Endothelial cell of umbilical vein (primary cell): ENCODE measurements around the gene NTN4. TPM values are rescaled to one million over a fixed set of nuclear protein-coding genes. Genes with fewer than 3 reads are reported as not detected.
"Not testable (repeated sequence)": the region's sequence is repeated elsewhere in the genome, so short reads cannot be mapped to it uniquely, and the experiment has no call there.

Source experiments
- BruUV-seq: library from RNA; stranded (reverse); fragments of 400-500 nt; replicated peaks from 2 replicates; lab custom pipeline; 2021; lab: Mats Ljungman, UMichigan
- CTCF ChIA-PET: fragments of 300-600, 350-600 bp; sonication (Branson Sonifier 250); formaldehyde crosslinking; loops from one replicate; lab custom pipeline; 2021; ENCODE audit warnings: antibody characterized with exemption, inconsistent platforms; lab: Charles Lee
- POLR2A ChIA-PET: fragments of 300-600, 350-600 bp; sonication (Branson Sonifier 250); formaldehyde crosslinking; loops from one replicate; lab custom pipeline; 2021; ENCODE audit warnings: antibody characterized with exemption, inconsistent platforms; lab: Charles Lee
- DNase-seq: peaks from one replicate; pipeline ENCODE4 v3.0.0-alpha.2; 2011; ENCODE audit warnings: low read depth, low spot score
- FAIRE-seq: peaks from 2 replicates; lab custom pipeline; 2011; peaks lifted over from hg19 to GRCh38; lab: Jason Lieb, UNC
- H2AFZ ChIP-seq: 2 replicates; pipeline ENCODE4 v1.6.0; 2012; ENCODE audit warnings: low read depth, low read length, control low read depth, inconsistent platforms
- H3K27ac ChIP-seq: 2 replicates; pipeline ENCODE4 v1.5.1; 2011; ENCODE audit warnings: low read depth, mild to moderate bottlenecking, control low read depth, low read length, moderate library complexity; ENCODE audit not compliant: insufficient read depth
- H3K27me3 ChIP-seq, 2 experiments: 2 replicates each; pipeline versions ENCODE4 v1.6.0 to v1.6.1; 2011; ENCODE audit warnings: low read length in 2 of 2, mixed read lengths in 1 of 2; ENCODE audit not compliant: control insufficient read depth in 2 of 2, insufficient read depth in 2 of 2
- H3K36me3 ChIP-seq, 2 experiments: 2 replicates in 1 of 2; 3 replicates in 1 of 2; pipeline ENCODE4 v1.5.1; 2011; ENCODE audit warnings: low read length in 2 of 2, mild to moderate bottlenecking in 1 of 2, moderate library complexity in 1 of 2; ENCODE audit not compliant: control insufficient read depth in 2 of 2, insufficient read depth in 2 of 2; ENCODE audit errors: extremely low read depth in 1 of 2
- H3K4me1 ChIP-seq: 3 replicates; pipeline ENCODE4 v1.5.1; 2011; ENCODE audit warnings: mild to moderate bottlenecking, low read length; ENCODE audit not compliant: control insufficient read depth, insufficient read depth; ENCODE audit errors: extremely low read depth
- H3K4me2 ChIP-seq: 2 replicates; pipeline ENCODE4 v1.6.1; 2011; ENCODE audit warnings: low read length, control low read depth, mixed read lengths; ENCODE audit not compliant: insufficient read depth
- H3K4me3 ChIP-seq, 3 experiments: fragments of 200-600 bp in 1 of 3; sonication (generic), shearing (Covaris generic) in 1 of 3; replicated peaks in 1 of 3; 2 replicates each; pipeline ENCODE4 v1.5.1; 2011 to 2016; ENCODE audit warnings: control low read depth in 3 of 3, low read length in 3 of 3, mild to moderate bottlenecking in 2 of 3, inconsistent platforms in 1 of 3, low read depth in 1 of 3, moderate library complexity in 1 of 3; ENCODE audit not compliant: insufficient read depth in 1 of 3
- H3K79me2 ChIP-seq: 2 replicates; pipeline ENCODE4 v1.6.0; 2012; ENCODE audit warnings: low read length, inconsistent platforms; ENCODE audit not compliant: control insufficient read depth, insufficient read depth
- H3K9ac ChIP-seq: replicated peaks from 2 replicates; pipeline ENCODE3; 2011; ENCODE audit warnings: low read length, control low read depth; ENCODE audit not compliant: insufficient read depth; ENCODE audit errors: extremely low read depth
- H3K9me1 ChIP-seq: replicated peaks from 3 replicates; pipeline ENCODE4 v1.6.0; 2011; ENCODE audit warnings: mild to moderate bottlenecking, low read length; ENCODE audit not compliant: control insufficient read depth, insufficient read depth; ENCODE audit errors: extremely low read depth
- H3K9me3 ChIP-seq: replicated peaks from 2 replicates; pipeline ENCODE4 v1.5.1; 2012; ENCODE audit warnings: low read length, inconsistent platforms; ENCODE audit not compliant: control insufficient read depth, insufficient read depth
- H4K20me1 ChIP-seq: replicated peaks from 2 replicates; pipeline ENCODE3; 2011; ENCODE audit warnings: mild to moderate bottlenecking, low read length; ENCODE audit not compliant: control insufficient read depth, insufficient read depth; ENCODE audit errors: extremely low read depth
- EZH2 ChIP-seq: IDR thresholded peaks from 2 replicates; pipeline ENCODE4 v1.6.1; 2012; ENCODE audit warnings: borderline replicate concordance, low read depth, mild to moderate bottlenecking, moderate library complexity, low read length, inconsistent platforms; ENCODE audit not compliant: severe bottlenecking
- FOS ChIP-seq: IDR thresholded peaks from 2 replicates; pipeline ENCODE4 v1.6.1; 2011; ENCODE audit warnings: mild to moderate bottlenecking, low read length, moderate library complexity, borderline replicate concordance; ENCODE audit not compliant: insufficient read depth
- GATA2 ChIP-seq: IDR thresholded peaks from 2 replicates; pipeline ENCODE4 v1.7.0; 2011; ENCODE audit warnings: low read depth, mild to moderate bottlenecking, moderate library complexity, mixed read lengths, low read length; ENCODE audit not compliant: insufficient read length, insufficient read depth
- JUN ChIP-seq: IDR thresholded peaks from 2 replicates; pipeline ENCODE4 v1.6.1; 2011; ENCODE audit warnings: borderline replicate concordance, low read depth; ENCODE audit not compliant: insufficient read length, insufficient read depth
- MAX ChIP-seq: IDR thresholded peaks from 2 replicates; pipeline ENCODE4 v1.6.1; 2011; ENCODE audit not compliant: insufficient read depth, insufficient read length
- MYC ChIP-seq: IDR thresholded peaks from one replicate; pipeline ENCODE4 v1.6.1; 2011; ENCODE audit warnings: mild to moderate bottlenecking, low read depth, low read length
- POLR2A ChIP-seq: IDR thresholded peaks from 2 replicates; pipeline ENCODE4 v1.6.1; 2012; ENCODE audit warnings: low read depth, mild to moderate bottlenecking, control low read depth, low read length
- POLR2AphosphoS5 ChIP-seq: IDR thresholded peaks from 2 replicates; pipeline ENCODE4 v1.6.1; 2012; ENCODE audit warnings: low read depth, mild to moderate bottlenecking, control low read depth, low read length, moderate library complexity; ENCODE audit not compliant: insufficient read depth
- dilution Hi-C: fragments of 300-500 bp; cut with MboI; formaldehyde crosslinking; loops from one replicate; pipeline ENCODE4 v1.15.0; 2019; ENCODE audit warnings: low sequenced_read_pairs; ENCODE audit not compliant: extremely low pct_ligation_motif_present
- intact Hi-C: fragments of 100-400 bp; cut with micrococcal nuclease; formaldehyde crosslinking; loops from one replicate; pipeline ENCODE4 v1.10.0; 2022
- polyA plus RNA-seq, 4 experiments: library from polyadenylated mRNA; depleted of rRNA in 3 of 4; stranded (reverse) in 3 of 4; unstranded in 1 of 4; fragments of >200 nt; gene quantifications; 2 replicates each; pipeline versions ENCODE4 v1.2.1 to v1.2.3, GENCODE V29; 2011 to 2012; ENCODE audit warnings: missing spikeins in 1 of 4
- total RNA-seq: library from RNA; stranded (reverse); gene quantifications from 2 replicates; pipeline ENCODE4 v1.2.3, GENCODE V29; 2021
- TF ChIP-seq, protein P1 (sequence below), 2 donors: IDR thresholded peaks; 1 replicate in 1 of 2; 2 replicates in 1 of 2; pipeline ENCODE4 v1.5.1; 2011; ENCODE audit warnings: low read length in 2 of 2, mild to moderate bottlenecking in 2 of 2, moderate library complexity in 2 of 2, control low read depth in 1 of 2, inconsistent platforms in 1 of 2, low read depth in 1 of 2; ENCODE audit not compliant: insufficient read depth in 1 of 2; ENCODE audit errors: extremely low read depth in 1 of 2

Gene NTN4
- total and polyA plus RNA-seq, 2 donors (not counting 3 experiments of a cell fraction or from before 2014, with no cell fraction given) = 120 to 317 TPM

DNA sequence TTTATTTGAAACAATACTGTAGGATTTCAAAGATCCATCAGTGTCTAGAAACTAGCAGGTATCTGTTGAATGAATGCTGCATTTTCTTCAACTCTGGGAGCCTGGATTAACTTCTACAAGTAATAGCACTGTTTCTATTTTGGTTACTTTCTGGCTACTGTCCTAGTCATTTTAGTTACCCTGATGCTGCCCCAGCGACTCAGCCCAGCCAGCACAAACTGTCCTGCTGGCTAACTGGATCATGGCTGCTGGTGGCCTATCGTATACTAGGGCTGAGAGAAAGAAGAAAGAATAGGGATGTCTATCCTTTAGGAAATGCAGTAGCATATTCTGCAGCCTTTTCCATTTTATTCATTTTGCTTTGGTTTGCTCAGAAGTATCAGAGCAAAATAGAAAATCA, 53.9 kb downstream of the NTN4 start:
- dilution Hi-C loops = no loop called here

DNA sequence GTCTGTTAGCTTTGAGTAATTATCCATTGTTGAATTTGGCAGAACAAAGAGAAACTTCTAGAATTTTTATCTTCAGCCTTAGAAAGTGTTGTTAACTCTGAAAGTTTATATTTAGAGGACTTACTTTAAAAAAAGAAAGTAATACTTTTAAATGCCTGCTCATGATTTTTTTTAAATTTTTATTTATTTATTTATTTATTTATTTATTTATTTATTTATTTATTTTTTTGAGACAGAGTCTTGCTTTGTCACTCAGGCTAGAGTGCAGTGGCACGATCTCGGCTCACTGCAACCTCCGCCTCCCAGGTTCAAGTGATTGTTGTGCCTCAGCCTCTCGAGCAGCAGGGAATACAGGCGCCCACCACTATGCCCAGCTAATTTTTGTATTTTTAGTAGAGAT, 54.8 kb downstream of the NTN4 start:
- H3K9me3 ChIP-seq, H3K9ac ChIP-seq, dilution Hi-C loops, H4K20me1 ChIP-seq, H3K4me1 ChIP-seq, H3K4me3 ChIP-seq, H3K9me1 ChIP-seq, POLR2A ChIA-PET, H3K27me3 ChIP-seq, BruUV-seq, H2AFZ ChIP-seq, H3K79me2 ChIP-seq, H3K27ac ChIP-seq, DNase-seq, intact Hi-C loops, FAIRE-seq, H3K4me2 ChIP-seq: not testable (repeated sequence)
- CTCF ChIA-PET = interaction anchor here (1.3 kb wide), 1 partner anchor 161 kb away, joined by 3 read pairs; no protein-coding TSS in a partner anchor
- peaks cover 4 to 37% of the 10 kb centered on the region in 2 experiments for H3K36me3 ChIP-seq

More for the DNA sequence above, 53.9 kb downstream of the NTN4 start:
- DNase-seq (no peak), FAIRE-seq (no peak)
- CTCF ChIA-PET = no interaction called here
- peaks cover under 1% of the 10 kb centered on the region for H3K4me1 ChIP-seq
- no peak overlapping the region for H3K9ac ChIP-seq
- H3K4me3 ChIP-seq = no peak overlapping the region
- no TSS peak for BruUV-seq
- H3K9me3 ChIP-seq = no peaks in the 10 kb centered on the region
- no peaks in the 10 kb centered on the region for H3K27me3 ChIP-seq
- TF ChIP-seq POLR2AphosphoS5 (no peak), EZH2 (no peak), MYC (no peak), MAX (no peak), GATA2 (no peak), POLR2A (no peak), JUN (no peak), FOS (no peak)
- TF ChIP-seq, protein P1, sequence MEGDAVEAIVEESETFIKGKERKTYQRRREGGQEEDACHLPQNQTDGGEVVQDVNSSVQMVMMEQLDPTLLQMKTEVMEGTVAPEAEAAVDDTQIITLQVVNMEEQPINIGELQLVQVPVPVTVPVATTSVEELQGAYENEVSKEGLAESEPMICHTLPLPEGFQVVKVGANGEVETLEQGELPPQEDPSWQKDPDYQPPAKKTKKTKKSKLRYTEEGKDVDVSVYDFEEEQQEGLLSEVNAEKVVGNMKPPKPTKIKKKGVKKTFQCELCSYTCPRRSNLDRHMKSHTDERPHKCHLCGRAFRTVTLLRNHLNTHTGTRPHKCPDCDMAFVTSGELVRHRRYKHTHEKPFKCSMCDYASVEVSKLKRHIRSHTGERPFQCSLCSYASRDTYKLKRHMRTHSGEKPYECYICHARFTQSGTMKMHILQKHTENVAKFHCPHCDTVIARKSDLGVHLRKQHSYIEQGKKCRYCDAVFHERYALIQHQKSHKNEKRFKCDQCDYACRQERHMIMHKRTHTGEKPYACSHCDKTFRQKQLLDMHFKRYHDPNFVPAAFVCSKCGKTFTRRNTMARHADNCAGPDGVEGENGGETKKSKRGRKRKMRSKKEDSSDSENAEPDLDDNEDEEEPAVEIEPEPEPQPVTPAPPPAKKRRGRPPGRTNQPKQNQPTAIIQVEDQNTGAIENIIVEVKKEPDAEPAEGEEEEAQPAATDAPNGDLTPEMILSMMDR (IDR thresholded peaks at IDR 0.05; ENCODE audit: extremely low read depth in 1 of 2, insufficient read depth in 1 of 2, low read depth in 1 of 2, low read length in 2 of 2) = no peak
- H2AFZ ChIP-seq = no peak overlapping the region
- intact Hi-C loops = no loop called here
- no peak overlapping the region for H3K4me2 ChIP-seq
- no peaks in the 10 kb centered on the region for H3K79me2 ChIP-seq
- H4K20me1 ChIP-seq = no peaks in the 10 kb centered on the region
- H3K9me1 ChIP-seq = no peaks in the 10 kb centered on the region
- POLR2A ChIA-PET = no interaction called here
- no peak overlapping the region for H3K27ac ChIP-seq
- peaks cover 4 to 35% of the 10 kb centered on the region in 2 experiments for H3K36me3 ChIP-seq
